SK-N-SH (cell line): ENCODE data around the gene CCDC9. TPM values are rescaled to one million over a fixed set of nuclear protein-coding genes. Genes with fewer than 3 reads are reported as not detected.

Experiments used
- CTCF ChIA-PET: fragments of 300-600, 350-600 bp; formaldehyde crosslinking; extraction: SDS; loops from one replicate; lab custom pipeline; 2021; lab: Yijun Ruan, JAX
- POLR2A ChIA-PET: fragments of 350-600 bp; sonication (Branson Sonifier 250); formaldehyde crosslinking; extraction: SDS; loops from one replicate; lab custom pipeline; 2020; ENCODE audit warnings: antibody characterized with exemption, inconsistent platforms; lab: Yijun Ruan, JAX
- DNase-seq: peaks from one replicate; pipeline ENCODE4 v3.0.0; 2012
- H2AFZ ChIP-seq: fragments of 200-600 bp; sonication (generic); 2 replicates; pipeline ENCODE4 v1.8.1; 2016; ENCODE audit warnings: antibody characterized with exemption, mild to moderate bottlenecking, low read depth
- H3F3A ChIP-seq: fragments of 200-600 bp; sonication (generic); replicated peaks from 2 replicates; pipeline ENCODE3; 2016; ENCODE audit warnings: antibody characterized with exemption, mild to moderate bottlenecking; ENCODE audit not compliant: insufficient read depth
- H3K27ac ChIP-seq, 2 experiments: fragments of 200-500 bp in 1 of 2; fragments of 200-600 bp in 1 of 2; sonication (Bioruptor generic) in 1 of 2; sonication (generic), shearing (Covaris generic) in 1 of 2; 2 replicates each; pipeline versions ENCODE4 v1.5.1 to v1.6.1; 2014 to 2016; ENCODE audit warnings: low read depth in 2 of 2, inconsistent platforms in 1 of 2, low read length in 1 of 2, mild to moderate bottlenecking in 1 of 2, mixed read lengths in 1 of 2
- H3K27me3 ChIP-seq: fragments of 200-600 bp; sonication (generic), shearing (Covaris generic); 2 replicates; pipeline ENCODE4 v1.6.1; 2016; ENCODE audit warnings: mixed run types; ENCODE audit not compliant: insufficient read depth
- H3K36me3 ChIP-seq, 2 experiments: fragments of 200-500 bp in 1 of 2; fragments of 200-600 bp in 1 of 2; sonication (Bioruptor generic) in 1 of 2; sonication (generic) in 1 of 2; replicated peaks in 1 of 2; 2 replicates each; pipeline versions ENCODE3 to v1.5.1; 2014 to 2016; ENCODE audit warnings: low read length in 1 of 2, mild to moderate bottlenecking in 1 of 2; ENCODE audit not compliant: insufficient read depth in 2 of 2, control insufficient read depth in 1 of 2
- H3K4me1 ChIP-seq, 2 experiments: fragments of 200-500 bp in 1 of 2; fragments of 200-600 bp in 1 of 2; sonication (Bioruptor generic) in 1 of 2; sonication (generic), shearing (Covaris generic) in 1 of 2; 2 replicates each; pipeline versions ENCODE4 v1.5.1 to v1.6.1; 2014 to 2016; ENCODE audit warnings: low read depth in 1 of 2, low read length in 1 of 2, mixed run types in 1 of 2; ENCODE audit not compliant: insufficient read depth in 2 of 2, control insufficient read depth in 1 of 2
- H3K4me2 ChIP-seq: fragments of 200-600 bp; sonication (generic), shearing (Covaris generic); 2 replicates; pipeline ENCODE4 v1.6.1; 2017; ENCODE audit warnings: mixed run types
- H3K4me3 ChIP-seq, 2 experiments: fragments of 200-500 bp in 1 of 2; fragments of 200-600 bp in 1 of 2; sonication (Bioruptor generic) in 1 of 2; sonication (generic), shearing (Covaris generic) in 1 of 2; 2 replicates each; pipeline versions ENCODE4 v1.5.1 to v1.8.1; 2014 to 2016; ENCODE audit warnings: low read depth in 2 of 2, inconsistent platforms in 1 of 2, low read length in 1 of 2, mild to moderate bottlenecking in 1 of 2, mixed read lengths in 1 of 2, moderate library complexity in 1 of 2
- H3K79me2 ChIP-seq: fragments of 200-600 bp; sonication (generic); 2 replicates; pipeline ENCODE4 v1.8.1; 2017; ENCODE audit warnings: mild to moderate bottlenecking; ENCODE audit not compliant: insufficient read depth
- H3K9ac ChIP-seq: fragments of 200-600 bp; sonication (generic); 2 replicates; pipeline ENCODE4 v1.6.1; 2017; ENCODE audit warnings: mixed run types
- H3K9me2 ChIP-seq: fragments of 200-600 bp; sonication (generic); 2 replicates; pipeline ENCODE4 v1.6.1; 2017; ENCODE audit warnings: mixed run types
- H3K9me3 ChIP-seq: fragments of 200-600 bp; sonication (generic); 2 replicates; pipeline ENCODE4 v1.6.1; 2017; ENCODE audit warnings: mixed run types, mild to moderate bottlenecking, moderate library complexity
- H4K20me1 ChIP-seq: fragments of 200-600 bp; sonication (generic); 2 replicates; pipeline ENCODE4 v1.6.1; 2017; ENCODE audit warnings: mild to moderate bottlenecking, mixed run types; ENCODE audit not compliant: insufficient read depth
- CHD2 ChIP-seq: fragments of 150-350 bp; IDR thresholded peaks from 2 replicates; pipeline ENCODE4 v1.6.1; 2018; ENCODE audit warnings: low read length; ENCODE audit not compliant: partially characterized antibody
- EP300 ChIP-seq, 2 experiments: IDR thresholded peaks; 2 replicates each; pipeline versions ENCODE4 v1.4.0 to v1.6.1; 2012; ENCODE audit warnings: borderline replicate concordance in 1 of 2, low read depth in 1 of 2, low read length in 1 of 2
- FOSL2 ChIP-seq: IDR thresholded peaks from 2 replicates; pipeline ENCODE4 v1.4.0; 2012; ENCODE audit warnings: low read depth, mild to moderate bottlenecking, moderate library complexity, borderline replicate concordance
- FOXJ3 ChIP-seq: sonication (generic); formaldehyde crosslinking; IDR thresholded peaks from 2 replicates; pipeline ENCODE4 v1.5.1; 2020; ENCODE audit warnings: mild to moderate bottlenecking, missing genetic modification reagents
- GABPA ChIP-seq: IDR thresholded peaks from 2 replicates; pipeline ENCODE4 v1.4.0; 2012; ENCODE audit warnings: low read depth, mild to moderate bottlenecking
- GATA2 ChIP-seq: sonication (generic); formaldehyde crosslinking; IDR thresholded peaks from 2 replicates; pipeline ENCODE4 v1.5.0; 2020; ENCODE audit warnings: mild to moderate bottlenecking, missing genetic modification reagents
- MEF2A ChIP-seq: IDR thresholded peaks from 2 replicates; pipeline ENCODE4 v1.4.0; 2012; ENCODE audit warnings: low read depth, borderline replicate concordance
- MXI1 ChIP-seq: IDR thresholded peaks from 2 replicates; pipeline ENCODE4 v1.6.1; 2012; ENCODE audit warnings: mild to moderate bottlenecking, low read depth, low read length, improper control_type of control experiment
- NFIC ChIP-seq: IDR thresholded peaks from 2 replicates; pipeline ENCODE4 v1.4.0; 2012; ENCODE audit warnings: borderline replicate concordance
- NRF1 ChIP-seq: IDR thresholded peaks from 2 replicates; pipeline ENCODE4 v1.6.1; 2012; ENCODE audit warnings: low read depth, mild to moderate bottlenecking, low read length
- POLR2AphosphoS5 ChIP-seq: IDR thresholded peaks from 2 replicates; pipeline ENCODE4 v1.6.1; 2012; ENCODE audit warnings: low read depth, low read length
- RAD21 ChIP-seq: IDR thresholded peaks from 2 replicates; pipeline ENCODE4 v1.6.1; 2012; ENCODE audit warnings: mild to moderate bottlenecking, low read length
- RXRA ChIP-seq: IDR thresholded peaks from 2 replicates; pipeline ENCODE4 v1.4.0; 2012; ENCODE audit warnings: low read depth, mild to moderate bottlenecking, borderline replicate concordance
- SMC3 ChIP-seq: IDR thresholded peaks from 2 replicates; pipeline ENCODE4 v1.6.1; 2012; ENCODE audit warnings: low read depth, low read length, improper control_type of control experiment
- WGBS: methylation state at CpG from one replicate; pipeline ENCODE4 v1.1.6; 2017; ENCODE audit warnings: low lambda C conversion rate; 5-methylcytosine and 5-hydroxymethylcytosine counted together
- polyA plus RNA-seq, 3 experiments: library from polyadenylated mRNA; depleted of rRNA; stranded (reverse); fragments of >200 nt; gene quantifications; 2 replicates each; pipeline ENCODE4 v1.2.3, GENCODE V29; 2012
- TF ChIP-seq, protein P1 (sequence below): fragments of 150-350 bp; IDR thresholded peaks from 2 replicates; pipeline ENCODE4 v1.6.1; 2016; ENCODE audit warnings: mild to moderate bottlenecking, low read depth, low read length
- TF ChIP-seq, protein P2 (sequence below): IDR thresholded peaks from 2 replicates; pipeline ENCODE4 v1.4.0; 2012; ENCODE audit warnings: low read depth, borderline replicate concordance
- TF ChIP-seq, protein P3 (sequence below): IDR thresholded peaks from 2 replicates; pipeline ENCODE4 v1.4.0; 2012; ENCODE audit warnings: low read depth

The CCDC9 gene
- polyA plus RNA-seq, 1 of the 3 experiments (the other 2 are of a cell fraction): 12.4 TPM

DNA sequence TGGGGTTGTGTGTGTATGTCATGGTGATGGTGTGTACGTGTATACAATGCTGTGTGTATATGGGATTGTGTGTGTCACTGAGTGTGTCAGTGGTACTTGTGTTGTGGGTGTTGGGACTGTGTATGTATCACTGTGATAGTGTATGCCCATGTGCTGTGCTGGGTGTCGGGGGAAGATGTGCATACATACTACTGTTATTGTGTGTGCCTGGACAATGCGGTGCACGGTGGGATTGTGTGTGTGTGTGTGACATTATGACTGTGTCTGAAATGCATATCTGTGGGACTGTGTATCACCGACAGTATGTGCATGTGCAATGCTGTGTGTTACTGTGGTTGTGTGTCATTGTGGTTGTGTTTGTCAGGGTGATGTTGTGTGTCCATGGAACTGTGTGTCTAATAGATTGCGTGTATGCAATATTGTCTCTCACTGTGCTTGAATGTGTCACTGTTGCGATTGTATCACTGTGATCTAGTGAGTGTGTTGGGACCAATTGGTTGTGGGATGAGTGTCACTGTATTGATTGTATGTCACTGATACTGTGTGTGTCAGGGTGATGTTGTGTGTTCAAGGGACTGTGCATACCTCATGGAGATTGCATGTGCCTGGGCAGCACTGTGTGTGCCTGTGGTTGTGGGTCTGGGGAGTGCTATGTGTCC lies 14.3 kb upstream of the CCDC9 start:
- H3K27ac ChIP-seq: peak overlapping the region; percentile 64 to 68; a peak in 3 of 4 replicates
- no peak overlapping the region for H2AFZ ChIP-seq
- no peaks in the 10 kb centered on the region for H3K9me3 ChIP-seq
- H3K36me3 ChIP-seq: no peaks in the 10 kb centered on the region
- WGBS: 91% methylated on average over 7 of the region's 7 CpGs
- H3F3A ChIP-seq: peaks cover 39% of the 10 kb centered on the region
- H3K4me3 ChIP-seq: no peak overlapping the region
- ChIA-PET POLR2A (interaction anchor here (0.5 to 1.2 kb wide), 2 partner anchors 16 to 317 kb away, joined by 3 to 8 read pairs; no protein-coding TSS in a partner anchor), CTCF (interaction anchor here (7.0 kb wide), 1 partner anchor 23 kb away, joined by 520 read pairs; no protein-coding TSS in a partner anchor)
- TF ChIP-seq, protein P1, sequence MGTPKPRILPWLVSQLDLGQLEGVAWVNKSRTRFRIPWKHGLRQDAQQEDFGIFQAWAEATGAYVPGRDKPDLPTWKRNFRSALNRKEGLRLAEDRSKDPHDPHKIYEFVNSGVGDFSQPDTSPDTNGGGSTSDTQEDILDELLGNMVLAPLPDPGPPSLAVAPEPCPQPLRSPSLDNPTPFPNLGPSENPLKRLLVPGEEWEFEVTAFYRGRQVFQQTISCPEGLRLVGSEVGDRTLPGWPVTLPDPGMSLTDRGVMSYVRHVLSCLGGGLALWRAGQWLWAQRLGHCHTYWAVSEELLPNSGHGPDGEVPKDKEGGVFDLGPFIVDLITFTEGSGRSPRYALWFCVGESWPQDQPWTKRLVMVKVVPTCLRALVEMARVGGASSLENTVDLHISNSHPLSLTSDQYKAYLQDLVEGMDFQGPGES: no peak
- 0 out of 2 replicates have a peak, but pooled peaks have one; percentile 0 for TF ChIP-seq MXI1
- no peaks in the 10 kb centered on the region for H4K20me1 ChIP-seq
- H3K4me2 ChIP-seq: peak overlapping the region; percentile 90; the same call in 1 of the 2 replicates
- no peaks in the 10 kb centered on the region for H3K27me3 ChIP-seq
- H3K4me1 ChIP-seq: peaks cover 12 to 40% of the 10 kb centered on the region in 2 experiments; a peak in 3 of 4 replicates
- DNase-seq: no peak
- no peaks in the 10 kb centered on the region for H3K9me2 ChIP-seq
- no peaks in the 10 kb centered on the region for H3K79me2 ChIP-seq
- no peak overlapping the region for H3K9ac ChIP-seq

DNA sequence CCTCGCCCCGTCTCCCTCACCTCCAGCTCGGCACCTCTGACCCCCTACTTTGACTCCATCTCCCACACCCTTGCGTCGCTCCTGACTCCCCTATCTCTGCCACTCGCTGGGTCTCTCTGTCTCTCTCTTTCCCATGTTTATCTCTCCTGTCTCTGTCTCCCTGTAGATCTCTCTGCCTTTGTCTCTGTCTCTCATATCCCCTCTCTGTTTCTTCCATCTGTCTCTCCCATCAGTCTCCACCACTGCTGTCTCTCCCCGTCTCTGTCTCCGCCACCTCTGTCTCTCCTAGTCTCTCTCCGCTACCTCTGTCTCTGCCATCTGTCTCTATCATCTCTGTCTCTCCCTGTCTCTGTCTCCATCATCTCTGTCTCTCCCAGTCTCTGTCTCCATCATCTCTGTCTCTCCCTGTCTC lies 13.0 kb upstream of the CCDC9 start:
- peak overlapping the region; percentile 37 to 57 for H3K4me3 ChIP-seq
- H3K4me2 ChIP-seq: peak overlapping the region; percentile 83
- no peaks in the 10 kb centered on the region for H3K27me3 ChIP-seq
- H4K20me1 ChIP-seq: no peaks in the 10 kb centered on the region
- no peaks in the 10 kb centered on the region for H3K36me3 ChIP-seq
- no peaks in the 10 kb centered on the region for H3K9me2 ChIP-seq
- H3K9ac ChIP-seq: peak overlapping the region; percentile 80
- H2AFZ ChIP-seq: no peak overlapping the region
- H3K79me2 ChIP-seq: no peaks in the 10 kb centered on the region
- no peaks in the 10 kb centered on the region for H3K9me3 ChIP-seq
- WGBS: 29% methylated on average over 9 of the region's 9 CpGs
- peaks cover 12 to 40% of the 10 kb centered on the region in 2 experiments; a peak in 3 of 4 replicates for H3K4me1 ChIP-seq
- TF ChIP-seq, protein P2, sequence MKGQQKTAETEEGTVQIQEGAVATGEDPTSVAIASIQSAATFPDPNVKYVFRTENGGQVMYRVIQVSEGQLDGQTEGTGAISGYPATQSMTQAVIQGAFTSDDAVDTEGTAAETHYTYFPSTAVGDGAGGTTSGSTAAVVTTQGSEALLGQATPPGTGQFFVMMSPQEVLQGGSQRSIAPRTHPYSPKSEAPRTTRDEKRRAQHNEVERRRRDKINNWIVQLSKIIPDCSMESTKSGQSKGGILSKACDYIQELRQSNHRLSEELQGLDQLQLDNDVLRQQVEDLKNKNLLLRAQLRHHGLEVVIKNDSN: no peak
- TF ChIP-seq MEF2A (no peak), FOSL2 (no peak), GABPA (no peak), POLR2AphosphoS5 (no peak), RAD21 (no peak), CHD2 (no peak), EP300 (IDR thresholded peaks at IDR 0.05; ENCODE audit: borderline replicate concordance in 1 of 2, low read depth in 1 of 2, low read length in 1 of 2) (no peak), FOXJ3 (CRISPR knock-in tag) (no peak), NRF1 (no peak), NFIC (no peak), RXRA (no peak), MXI1 (no peak), GATA2 (CRISPR knock-in tag) (no peak), SMC3 (no peak)
- TF ChIP-seq, protein P3, sequence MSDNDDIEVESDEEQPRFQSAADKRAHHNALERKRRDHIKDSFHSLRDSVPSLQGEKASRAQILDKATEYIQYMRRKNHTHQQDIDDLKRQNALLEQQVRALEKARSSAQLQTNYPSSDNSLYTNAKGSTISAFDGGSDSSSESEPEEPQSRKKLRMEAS: no peak
- peak overlapping the region; percentile 68 to 84 for H3K27ac ChIP-seq
- peaks cover 37% of the 10 kb centered on the region for H3F3A ChIP-seq
- POLR2A ChIA-PET: interaction anchor here (0.7 to 2.7 kb wide), 10 partner anchors 10 to 130 kb away, joined by 3 to 65 read pairs (median 8); partner anchors contain the start of genes CCDC9, SAE1 and ZC3H4
- DNase-seq: no peak
- CTCF ChIA-PET: interaction anchor here (0.6 to 7.0 kb wide), 9 partner anchors 11 to 163 kb away, joined by 3 to 520 read pairs (median 20); partner anchors contain the start of gene CCDC9
